Suprapubic skin (tissue), 4 donors: ENCODE results near the gene SPATA32.

Experiments used
- EP300 ChIP-seq: sonication (generic); formaldehyde crosslinking; IDR thresholded peaks from one replicate; pipeline ENCODE4 v1.6.1; 2017; ENCODE audit warnings: antibody characterized with exemption
- POLR2AphosphoS5 ChIP-seq, 3 donors: sonication (generic); formaldehyde crosslinking; IDR thresholded peaks; one replicate each; pipeline ENCODE4 v1.6.1; 2017; ENCODE audit warnings: antibody characterized with exemption in 3 of 3
- TF ChIP-seq, protein P1 (sequence below), 2 donors: fragments of 200-600 bp in 1 of 2; fragments of 450-650 bp in 1 of 2; sonication (generic) in 1 of 2; IDR thresholded peaks; one replicate each; pipeline ENCODE4 v1.5.1; 2016 to 2019; ENCODE audit warnings: antibody characterized with exemption in 2 of 2, mild to moderate bottlenecking in 1 of 2, moderate library complexity in 1 of 2

GRCh38 chr17:45263477-45263860, 1.6 kb upstream of the SPATA32 start:
- TF ChIP-seq, protein P1, sequence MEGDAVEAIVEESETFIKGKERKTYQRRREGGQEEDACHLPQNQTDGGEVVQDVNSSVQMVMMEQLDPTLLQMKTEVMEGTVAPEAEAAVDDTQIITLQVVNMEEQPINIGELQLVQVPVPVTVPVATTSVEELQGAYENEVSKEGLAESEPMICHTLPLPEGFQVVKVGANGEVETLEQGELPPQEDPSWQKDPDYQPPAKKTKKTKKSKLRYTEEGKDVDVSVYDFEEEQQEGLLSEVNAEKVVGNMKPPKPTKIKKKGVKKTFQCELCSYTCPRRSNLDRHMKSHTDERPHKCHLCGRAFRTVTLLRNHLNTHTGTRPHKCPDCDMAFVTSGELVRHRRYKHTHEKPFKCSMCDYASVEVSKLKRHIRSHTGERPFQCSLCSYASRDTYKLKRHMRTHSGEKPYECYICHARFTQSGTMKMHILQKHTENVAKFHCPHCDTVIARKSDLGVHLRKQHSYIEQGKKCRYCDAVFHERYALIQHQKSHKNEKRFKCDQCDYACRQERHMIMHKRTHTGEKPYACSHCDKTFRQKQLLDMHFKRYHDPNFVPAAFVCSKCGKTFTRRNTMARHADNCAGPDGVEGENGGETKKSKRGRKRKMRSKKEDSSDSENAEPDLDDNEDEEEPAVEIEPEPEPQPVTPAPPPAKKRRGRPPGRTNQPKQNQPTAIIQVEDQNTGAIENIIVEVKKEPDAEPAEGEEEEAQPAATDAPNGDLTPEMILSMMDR (IDR thresholded peaks at IDR 0.05) = no peak
- TF ChIP-seq POLR2AphosphoS5 (IDR thresholded peaks at IDR 0.05) (no peak), EP300 (no peak)
